ENCODE results near the gene C16orf86. TPM values are rescaled to one million over a fixed set of nuclear protein-coding genes. Genes with fewer than 3 reads are reported as not detected.

Gene C16orf86
- total RNA-seq, 2 experiments from 2014 or later: 1.7 to 2.0 TPM

- CTCF ChIA-PET: no interaction called here
- POLR2A ChIA-PET: no interaction called here
These were observed 40.6 kb downstream of the C16orf86 start for GRCh38 chr16:67707210-67707609.

- POLR2A ChIA-PET: no interaction called here
These were observed 41.2 kb downstream of the C16orf86 start for GRCh38 chr16:67707790-67708189.

GRCh38 chr16:67708368-67708771, 41.8 kb downstream of the C16orf86 start:
- ChIA-PET POLR2A (no interaction called here), CTCF (no interaction called here)

More at GRCh38 chr16:67707790-67708189, 41.2 kb downstream of the C16orf86 start:
- CTCF ChIA-PET: no interaction called here

- POLR2A ChIA-PET: no interaction called here
- CTCF ChIA-PET: no interaction called here
These were observed 42.4 kb downstream of the C16orf86 start for GRCh38 chr16:67709050-67709449.

- POLR2A ChIA-PET: no interaction called here
- CTCF ChIA-PET: no interaction called here
These were observed 44.0 kb downstream of the C16orf86 start for GRCh38 chr16:67710607-67711006.

- ChIA-PET POLR2A (no interaction called here), CTCF (interaction anchor here (0.6 to 1.0 kb wide), 2 partner anchors 81 to 215 kb away, joined by 3 to 4 read pairs; no protein-coding TSS in a partner anchor)
These were observed 47.1 kb downstream of the C16orf86 start for GRCh38 chr16:67713647-67714273.

- POLR2A ChIA-PET: no interaction called here
- CTCF ChIA-PET: no interaction called here
These were observed 47.9 kb downstream of the C16orf86 start for GRCh38 chr16:67714522-67714921.

GRCh38 chr16:67716097-67716496, 49.5 kb downstream of the C16orf86 start:
- ChIA-PET POLR2A (no interaction called here), CTCF (no interaction called here)

Other genes starting within 250 kb of the C16orf86 start
- gene HSD11B2, start 235.7 kb upstream of the C16orf86 start, total RNA-seq: 1 to 10 TPM; 1.3 to 1.9 TPM
- 10 to 100 TPM; 42.2 to 45.0 TPM for gene ATP6V0D1, start 185.7 kb upstream of the C16orf86 start, total RNA-seq
- gene AGRP, start 183.3 kb upstream of the C16orf86 start, total RNA-seq: under 1 TPM in 1 of 2 experiments, not detected in 1; 0.25 TPM
- 10 to 100 TPM; 23.4 to 30.9 TPM for gene RIPOR1, start 138.0 kb upstream of the C16orf86 start, total RNA-seq
- 10 to 100 TPM; 54.2 to 55.1 TPM for gene CTCF, start 104.3 kb upstream of the C16orf86 start, total RNA-seq
- 100 to 1,000 TPM; 124 to 130 TPM for gene CARMIL2, start 21.7 kb upstream of the C16orf86 start, total RNA-seq
- 10 to 100 TPM; 75.8 to 78.5 TPM for gene ACD, start 6.6 kb upstream of the C16orf86 start, total RNA-seq
- gene PARD6A, start 5.9 kb upstream of the C16orf86 start, total RNA-seq: 10 to 100 TPM; 17.4 to 18.3 TPM
- gene ENKD1, start 64 bp upstream of the C16orf86 start, total RNA-seq: 10 to 100 TPM; 15.0 to 17.0 TPM
- gene GFOD2, start 52.5 kb downstream of the C16orf86 start, total RNA-seq: 10 to 100 TPM; 19.1 to 22.9 TPM
- 10 to 100 TPM; 18.0 to 18.7 TPM for gene RANBP10, start 139.7 kb downstream of the C16orf86 start, total RNA-seq
- 1 to 10 TPM in 1 of 2 experiments, under 1 TPM in 1; 0.84 to 1.7 TPM for gene TSNAXIP1, start 140.1 kb downstream of the C16orf86 start, total RNA-seq
- 10 to 100 TPM; 53.4 to 53.9 TPM for gene THAP11, start 175.5 kb downstream of the C16orf86 start, total RNA-seq
- gene NUTF2, start 180.1 kb downstream of the C16orf86 start, total RNA-seq: 100 to 1,000 TPM; 176 to 179 TPM
- 10 to 100 TPM; 49.3 to 50.7 TPM for gene CENPT, start 180.9 kb downstream of the C16orf86 start, total RNA-seq
- 100 to 1,000 TPM; 102 to 104 TPM for gene EDC4, start 206.2 kb downstream of the C16orf86 start, total RNA-seq
- 1 to 10 TPM in 1 of 2 experiments, under 1 TPM in 1; 0.59 to 1.1 TPM for gene NRN1L, start 218.1 kb downstream of the C16orf86 start, total RNA-seq
- gene PSKH1, start 226.4 kb downstream of the C16orf86 start, total RNA-seq: 10 to 100 TPM; 13.4 to 14.7 TPM